K562 (cell line): ENCODE data around the gene TRIM38. TPM values are rescaled to one million over a fixed set of nuclear protein-coding genes. Genes with fewer than 3 reads are reported as not detected.

Experiments used
- CBX1 ChIP-seq: sonication (generic); IDR thresholded peaks from 2 replicates; pipeline ENCODE4 v1.6.1; 2016; ENCODE audit warnings: antibody characterized with exemption, low read depth, mild to moderate bottlenecking
- CBX5 ChIP-seq: IDR thresholded peaks from 2 replicates; pipeline ENCODE4 v1.6.1; 2014; ENCODE audit warnings: low read depth, borderline replicate concordance
- FOXM1 ChIP-seq, 2 experiments: fragments of 450-650 bp in 1 of 2; sonication (generic) in 1 of 2; formaldehyde crosslinking in 1 of 2; IDR thresholded peaks; 2 replicates each; pipeline versions ENCODE4 v1.6.1 to v1.9.0; 2017 to 2022; ENCODE audit warnings: low read depth in 2 of 2, mild to moderate bottlenecking in 2 of 2, missing genetic modification reagents in 1 of 2, moderate library complexity in 1 of 2
- HNRNPLL ChIP-seq: fragments of 200-400 bp; formaldehyde crosslinking; IDR thresholded peaks from 2 replicates; pipeline ENCODE4 v1.6.1; 2017; ENCODE audit warnings: low read length, low read depth, mild to moderate bottlenecking; ENCODE audit not compliant: poor library complexity, severe bottlenecking
- MTA3 ChIP-seq: fragments of 450-650 bp; formaldehyde crosslinking; IDR thresholded peaks from 2 replicates; pipeline ENCODE4 v1.6.1; 2017; ENCODE audit warnings: mild to moderate bottlenecking, borderline replicate concordance
- NCOR1 ChIP-seq: fragments of 450-650 bp; IDR thresholded peaks from 2 replicates; pipeline ENCODE4 v1.6.1; 2016; ENCODE audit warnings: mild to moderate bottlenecking, moderate library complexity
- NR1H2 ChIP-seq: sonication (generic); formaldehyde crosslinking; IDR thresholded peaks from 2 replicates; pipeline ENCODE4 v1.4.0; 2020; ENCODE audit warnings: mild to moderate bottlenecking, missing genetic modification reagents
- SMARCC2 ChIP-seq: fragments of 450-650 bp; IDR thresholded peaks from 2 replicates; pipeline ENCODE4 v1.6.1; 2017; ENCODE audit warnings: antibody characterized with exemption, moderate library complexity, mild to moderate bottlenecking, low read depth
- TARDBP ChIP-seq: fragments of 450-650 bp; IDR thresholded peaks from 2 replicates; pipeline ENCODE4 v1.6.1; 2016
- TCFL5 ChIP-seq: fragments of 250-450 bp; sonication (Bioruptor Pico); conservative IDR thresholded peaks from 2 replicates; pipeline ENCODE4 v1.6.1; 2021; ENCODE audit warnings: mild to moderate bottlenecking, moderate library complexity, matching md5 sums
- U2AF1 ChIP-seq: fragments of 200-400 bp; formaldehyde crosslinking; optimal IDR thresholded peaks from 2 replicates; pipeline ENCODE3; 2017; ENCODE audit warnings: mild to moderate bottlenecking, low read depth, low read length, moderate library complexity
- ZSCAN32 ChIP-seq: fragments of 450-650 bp; formaldehyde crosslinking; IDR thresholded peaks from 2 replicates; pipeline ENCODE4 v1.4.0; 2020; ENCODE audit warnings: mild to moderate bottlenecking, moderate library complexity
- polyA plus RNA-seq, 8 experiments: library from polyadenylated mRNA; depleted of rRNA in 4 of 8; stranded (reverse) in 5 of 8; unstranded in 3 of 8; fragments of >200 nt; fragmentation: Nextera tagmentation in 2 of 8; fragmentation: Illumina TruSeq in 1 of 8; extraction: Ambion mirVana in 2 of 8; extraction: Trizol in 1 of 8; gene quantifications; 2 replicates each; pipeline versions ENCODE4 v1.2.1 to v1.2.3, GENCODE V29; 2011 to 2014; ENCODE audit warnings: inconsistent platforms in 1 of 8, missing spikeins in 1 of 8
- total RNA-seq, 7 experiments: library from RNA; depleted of rRNA in 6 of 7; stranded (reverse); fragments of >200 nt in 6 of 7; fragmentation: Illumina TruSeq in 2 of 7; extraction: Trizol in 2 of 7; gene quantifications; 2 replicates each; pipeline versions ENCODE4 v1.2.1 to v1.2.3, GENCODE V29; 2011 to 2021; ENCODE audit warnings: low replicate concordance in 1 of 7
- TF ChIP-seq, protein P1 (sequence below), 2 experiments: IDR thresholded peaks in 1 of 2; conservative IDR thresholded peaks in 1 of 2; 2 replicates each; pipeline ENCODE4 v1.6.1; 2016; ENCODE audit warnings: low read depth in 2 of 2, mild to moderate bottlenecking in 1 of 2, missing compliant biosample characterization in 1 of 2, missing genetic modification characterization in 1 of 2, moderate library complexity in 1 of 2
- TF ChIP-seq, protein P2 (sequence below): fragments of 200-800 bp; sonication (Bioruptor generic); IDR thresholded peaks from 2 replicates; pipeline ENCODE4 v1.6.1; 2017; ENCODE audit warnings: missing genetic modification characterization, missing compliant biosample characterization
- TF ChIP-seq, protein P3 (sequence below): fragments of 250-450 bp; sonication (Bioruptor Pico); IDR thresholded peaks from 2 replicates; pipeline ENCODE4 v1.4.0; 2020; ENCODE audit warnings: borderline replicate concordance

The TRIM38 gene
- total and polyA plus RNA-seq, 9 of the 15 experiments (the other 6 are each of a cell fraction or from before 2014, with no cell fraction given), result 1.7 to 6.7 (median 6.3) TPM

- TF ChIP-seq, protein P1, sequence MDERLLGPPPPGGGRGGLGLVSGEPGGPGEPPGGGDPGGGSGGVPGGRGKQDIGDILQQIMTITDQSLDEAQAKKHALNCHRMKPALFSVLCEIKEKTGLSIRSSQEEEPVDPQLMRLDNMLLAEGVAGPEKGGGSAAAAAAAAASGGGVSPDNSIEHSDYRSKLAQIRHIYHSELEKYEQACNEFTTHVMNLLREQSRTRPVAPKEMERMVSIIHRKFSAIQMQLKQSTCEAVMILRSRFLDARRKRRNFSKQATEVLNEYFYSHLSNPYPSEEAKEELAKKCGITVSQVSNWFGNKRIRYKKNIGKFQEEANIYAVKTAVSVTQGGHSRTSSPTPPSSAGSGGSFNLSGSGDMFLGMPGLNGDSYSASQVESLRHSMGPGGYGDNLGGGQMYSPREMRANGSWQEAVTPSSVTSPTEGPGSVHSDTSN (CRISPR knock-in tag; IDR thresholded peaks at IDR 0.05; ENCODE audit: low read depth), result 0 out of 2 replicates have a peak, but pooled peaks have one; percentile 23
- TF ChIP-seq, protein P1 (tag; conservative IDR thresholded peaks at IDR 0.05; ENCODE audit: low read depth), result peak; percentile 70
- TF ChIP-seq ZSCAN32 (CRISPR knock-in tag) (no peak), FOXM1 (IDR thresholded peaks at IDR 0.05; ENCODE audit: low read depth) (peak; percentile 99), FOXM1 (CRISPR knock-in tag; IDR thresholded peaks at IDR 0.05; ENCODE audit: low read depth) (peak; percentile 98), TARDBP (peak; percentile 88; the same call in 1 of the 2 replicates), CBX5 (peak; percentile 56; the same call in 1 of the 2 replicates), TCFL5 (CRISPR knock-in tag) (no peak), NCOR1 (peak; percentile 88), SMARCC2 (no peak), HNRNPLL (peak; percentile 93), MTA3 (peak; percentile 99), CBX1 (peak; percentile 100), NR1H2 (CRISPR knock-in tag) (peak; percentile 95), U2AF1 (peak; percentile 98)
- TF ChIP-seq, protein P2, sequence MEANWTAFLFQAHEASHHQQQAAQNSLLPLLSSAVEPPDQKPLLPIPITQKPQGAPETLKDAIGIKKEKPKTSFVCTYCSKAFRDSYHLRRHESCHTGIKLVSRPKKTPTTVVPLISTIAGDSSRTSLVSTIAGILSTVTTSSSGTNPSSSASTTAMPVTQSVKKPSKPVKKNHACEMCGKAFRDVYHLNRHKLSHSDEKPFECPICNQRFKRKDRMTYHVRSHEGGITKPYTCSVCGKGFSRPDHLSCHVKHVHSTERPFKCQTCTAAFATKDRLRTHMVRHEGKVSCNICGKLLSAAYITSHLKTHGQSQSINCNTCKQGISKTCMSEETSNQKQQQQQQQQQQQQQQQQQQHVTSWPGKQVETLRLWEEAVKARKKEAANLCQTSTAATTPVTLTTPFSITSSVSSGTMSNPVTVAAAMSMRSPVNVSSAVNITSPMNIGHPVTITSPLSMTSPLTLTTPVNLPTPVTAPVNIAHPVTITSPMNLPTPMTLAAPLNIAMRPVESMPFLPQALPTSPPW, result no peak
- TF ChIP-seq, protein P3, sequence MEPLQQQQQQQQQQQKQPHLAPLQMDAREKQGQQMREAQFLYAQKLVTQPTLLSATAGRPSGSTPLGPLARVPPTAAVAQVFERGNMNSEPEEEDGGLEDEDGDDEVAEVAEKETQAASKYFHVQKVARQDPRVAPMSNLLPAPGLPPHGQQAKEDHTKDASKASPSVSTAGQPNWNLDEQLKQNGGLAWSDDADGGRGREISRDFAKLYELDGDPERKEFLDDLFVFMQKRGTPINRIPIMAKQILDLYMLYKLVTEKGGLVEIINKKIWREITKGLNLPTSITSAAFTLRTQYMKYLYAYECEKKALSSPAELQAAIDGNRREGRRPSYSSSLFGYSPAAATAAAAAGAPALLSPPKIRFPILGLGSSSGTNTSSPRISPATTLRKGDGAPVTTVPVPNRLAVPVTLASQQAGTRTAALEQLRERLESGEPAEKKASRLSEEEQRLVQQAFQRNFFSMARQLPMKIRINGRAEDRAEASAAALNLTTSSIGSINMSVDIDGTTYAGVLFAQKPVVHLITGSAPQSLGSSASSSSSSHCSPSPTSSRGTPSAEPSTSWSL, result no peak; the same call in 1 of the 2 replicates
These were observed 69.2 kb downstream of the TRIM38 start (continued) for GRCh38 chr6:26031595-26032339.
